ENCODE data around the gene TMEM51. TPM values are rescaled to one million over a fixed set of nuclear protein-coding genes. Genes with fewer than 3 reads are reported as not detected.
A peak's percentile ranks its signal among the peaks of the same experiment; 100 is the strongest.

TMEM51 gene
- total and polyA plus RNA-seq, 2 of the 13 experiments (the other 11 are each of a cell fraction or from before 2014, with no cell fraction given) = 12.2 to 22.3 TPM

GRCh38 chr1:15206418-15207030, 53.0 kb downstream of the TMEM51 start (continued):
- TF ChIP-seq FUBP1 (CRISPR knock-in tag; IDR thresholded peaks at IDR 0.05; ENCODE audit: borderline replicate concordance) (no peak), KLF6 (CRISPR knock-in tag; IDR thresholded peaks at IDR 0.05) (peak; percentile 66; the same call in 1 of the 2 replicates), ZNF768 (CRISPR knock-in tag; IDR thresholded peaks at IDR 0.05) (no peak), EHMT2 (IDR thresholded peaks at IDR 0.05; ENCODE audit: borderline replicate concordance, low read depth, low read length) (no peak), TFE3 (CRISPR knock-in tag; IDR thresholded peaks at IDR 0.05) (no peak), SP1 (IDR thresholded peaks at IDR 0.05) (no peak), SP1 (CRISPR knock-in tag; IDR thresholded peaks at IDR 0.05) (no peak), CBFB (CRISPR knock-in tag; IDR thresholded peaks at IDR 0.05) (no peak), PPARG (CRISPR knock-in tag; conservative IDR thresholded peaks at IDR 0.05) (peak; percentile 74), ZNF484 (CRISPR knock-in tag; IDR thresholded peaks at IDR 0.05; ENCODE audit: borderline replicate concordance, low read depth) (no peak), FOXO4 (CRISPR knock-in tag; conservative IDR thresholded peaks at IDR 0.05) (no peak), IRF2 (CRISPR knock-in tag; IDR thresholded peaks at IDR 0.05) (0 out of 2 replicates have a peak, but pooled peaks have one; percentile 21)
